A204.1 (cell line): Measurements from ENCODE around the gene TMC2.
"Not testable (repeated sequence)": the region's sequence is repeated elsewhere in the genome, so short reads cannot be mapped to it uniquely, and the experiment has no call there.

Source experiments
- FAIRE-seq: peaks from 2 replicates; lab custom pipeline; 2012; peaks lifted over from hg19 to GRCh38; lab: Jason Lieb, UNC

The TMC2 gene

DNA sequence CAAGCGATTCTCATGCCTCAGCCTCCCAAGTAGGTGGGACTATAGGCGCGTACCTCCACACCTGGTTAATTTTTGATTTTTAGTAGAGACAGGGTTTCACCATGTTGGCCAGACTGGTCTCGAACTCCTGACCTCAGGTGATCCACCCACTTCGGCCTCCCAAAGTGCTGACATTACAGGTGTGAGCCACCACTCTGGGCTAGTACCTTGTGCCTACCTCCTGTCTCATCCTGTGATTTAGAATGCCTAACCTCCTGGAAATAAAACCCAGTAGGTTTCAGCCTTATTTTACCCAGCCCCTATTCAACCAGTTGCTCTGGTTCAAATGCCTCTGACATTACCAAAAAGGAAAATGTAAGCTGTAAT lies 10.2 kb upstream of the TMC2 start:
- not testable (repeated sequence) for FAIRE-seq

DNA sequence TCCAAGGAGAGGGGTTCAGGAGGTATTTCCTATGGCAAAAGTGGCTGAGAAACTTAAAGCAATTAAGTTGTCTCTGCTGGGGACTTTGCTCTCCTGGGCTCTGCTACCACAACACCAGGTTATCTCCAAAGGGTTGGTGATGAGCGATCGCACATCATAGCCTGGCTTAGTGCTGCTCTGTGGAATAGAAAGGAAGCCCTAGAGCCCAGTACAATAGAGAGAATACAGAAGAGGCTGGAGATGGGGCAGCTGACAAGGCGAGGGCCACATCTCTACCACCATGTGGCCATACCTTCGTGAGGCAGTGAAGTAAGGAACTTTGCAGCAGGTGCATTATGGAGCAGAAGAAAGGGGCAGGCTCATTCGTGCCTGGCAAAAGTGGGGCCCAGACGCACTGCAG lies 8.6 kb upstream of the TMC2 start:
- FAIRE-seq, result no peak

- FAIRE-seq, result no peak
Observed at GRCh38 chr20:2528671-2529271, 7.6 kb upstream of the TMC2 start.

GRCh38 chr20:2533118-2533517 lies 3.3 kb upstream of the TMC2 start:
- no peak for FAIRE-seq

DNA sequence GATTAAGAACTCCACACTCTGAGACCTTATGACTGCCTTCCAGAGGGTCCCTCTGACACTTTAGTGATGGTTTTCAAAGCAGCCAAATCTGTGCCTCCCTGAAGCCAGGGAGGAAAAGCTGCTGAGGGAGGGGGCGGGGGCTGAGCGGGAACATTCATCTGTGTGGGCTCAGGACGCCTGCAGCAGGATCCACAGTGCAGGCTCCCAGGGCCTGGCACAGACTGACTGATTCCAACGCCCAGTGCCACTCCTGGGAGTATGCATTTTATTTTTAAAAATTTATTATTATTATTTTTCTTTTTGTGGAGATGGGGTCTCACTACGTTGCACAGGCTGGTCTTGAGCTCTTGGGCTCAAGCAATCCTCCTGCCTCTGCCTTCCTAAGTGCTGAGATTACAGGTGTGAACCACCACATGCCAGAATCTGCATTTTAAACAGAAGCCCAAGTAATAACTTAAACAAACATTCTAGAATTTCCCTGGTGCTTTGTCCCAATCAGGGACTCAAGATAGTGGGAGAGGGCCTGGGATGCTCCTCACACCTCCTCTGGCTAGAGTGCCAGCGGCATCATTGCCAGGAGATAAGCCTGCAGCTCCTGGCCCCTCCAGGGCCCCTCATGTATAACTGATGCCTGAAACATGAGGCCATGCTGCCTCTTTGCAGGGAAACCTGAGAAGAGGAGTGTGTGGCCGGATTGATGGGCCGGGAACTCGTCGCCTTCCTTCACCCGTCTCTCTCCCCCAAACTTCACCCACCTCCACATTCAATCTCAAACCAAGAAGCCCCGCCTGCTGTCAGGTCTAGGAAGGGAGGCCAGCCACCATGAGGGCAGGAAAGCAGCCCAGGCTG lies 438 bp upstream of the TMC2 start:
- FAIRE-seq, result no peak

GRCh38 chr20:2537101-2537500 lies 728 bp downstream of the TMC2 start:
- no peak for FAIRE-seq

GRCh38 chr20:2538356-2538755 lies 2.0 kb downstream of the TMC2 start:
- FAIRE-seq, result no peak

GRCh38 chr20:2538931-2539720 lies 2.8 kb downstream of the TMC2 start:
- FAIRE-seq, result no peak

GRCh38 chr20:2541940-2542339 lies 5.6 kb downstream of the TMC2 start:
- no peak for FAIRE-seq

GRCh38 chr20:2542361-2542760 lies 6.0 kb downstream of the TMC2 start:
- no peak for FAIRE-seq

DNA sequence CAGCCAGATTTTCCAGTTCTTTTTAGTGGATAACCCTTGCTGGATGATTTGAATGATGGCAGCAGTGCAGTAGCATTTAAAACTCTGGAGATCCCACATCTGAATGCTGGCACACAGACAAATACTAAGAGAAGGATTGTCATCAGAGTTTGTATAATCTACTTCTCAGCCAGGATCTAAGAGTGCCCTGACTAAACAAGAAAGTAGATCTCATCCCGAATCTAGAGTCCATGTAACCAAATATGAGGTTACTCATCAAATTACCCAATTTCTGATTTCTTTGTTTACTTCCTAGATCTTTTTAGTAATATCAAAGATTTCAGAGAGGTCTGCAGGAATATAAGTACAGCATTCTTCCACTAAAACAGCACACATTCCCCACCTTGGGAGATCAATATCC lies 7.8 kb downstream of the TMC2 start:
- no peak for FAIRE-seq

- FAIRE-seq, result no peak
Observed at GRCh38 chr20:2545594-2545993, 9.2 kb downstream of the TMC2 start.

- no peak for FAIRE-seq
Observed at GRCh38 chr20:2557873-2558580, 21.7 kb downstream of the TMC2 start.

- no peak for FAIRE-seq
Observed at GRCh38 chr20:2558581-2559278, 22.4 kb downstream of the TMC2 start.

- FAIRE-seq, result no peak
Observed at GRCh38 chr20:2559279-2559626, 22.9 kb downstream of the TMC2 start.

DNA sequence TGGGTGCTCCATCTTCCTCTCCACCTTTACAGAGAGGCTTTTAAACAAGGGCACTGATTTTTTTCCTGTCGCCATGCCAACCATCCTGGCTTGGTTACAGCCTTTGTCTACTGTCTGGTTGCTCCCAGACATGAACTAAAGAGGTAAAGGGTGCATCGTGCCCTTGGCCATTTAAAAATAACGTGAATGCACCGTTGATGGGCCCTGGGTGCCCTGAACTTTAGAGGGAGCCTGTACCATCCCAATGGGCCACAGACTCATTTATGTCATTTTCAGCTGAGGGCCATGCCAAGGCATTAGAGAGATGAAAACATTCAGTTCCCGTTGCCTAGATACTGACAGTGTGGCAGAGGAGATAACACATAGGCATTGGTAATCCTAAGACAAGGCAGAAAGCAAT lies 23.3 kb downstream of the TMC2 start:
- FAIRE-seq, result no peak

GRCh38 chr20:2563116-2563515 lies 26.7 kb downstream of the TMC2 start:
- FAIRE-seq, result no peak

- no peak for FAIRE-seq
Observed at GRCh38 chr20:2564406-2564805, 28.0 kb downstream of the TMC2 start.

GRCh38 chr20:2575682-2576081 lies 39.3 kb downstream of the TMC2 start:
- FAIRE-seq, result no peak

GRCh38 chr20:2576317-2576727 lies 39.9 kb downstream of the TMC2 start:
- no peak for FAIRE-seq

GRCh38 chr20:2578475-2579192 lies 42.3 kb downstream of the TMC2 start:
- FAIRE-seq, result no peak
